Mammary epithelial cell (primary cell): ENCODE measurements around the gene PMM2.

ENCODE experiments used
- EZH2 ChIP-seq: IDR thresholded peaks from 2 replicates; pipeline ENCODE4 v1.6.1; 2012; ENCODE audit warnings: low read length, inconsistent platforms, borderline replicate concordance
- TF ChIP-seq, protein P1 (sequence below), 2 donors: IDR thresholded peaks in 1 of 2; conservative IDR thresholded peaks in 1 of 2; 2 replicates each; pipeline ENCODE4 v1.5.1; 2011 to 2012; ENCODE audit warnings: inconsistent platforms in 2 of 2, low read length in 2 of 2, mild to moderate bottlenecking in 2 of 2, control low read depth in 1 of 2, low read depth in 1 of 2; ENCODE audit not compliant: insufficient read depth in 1 of 2; ENCODE audit errors: extremely low read depth in 1 of 2

- TF ChIP-seq, protein P1, sequence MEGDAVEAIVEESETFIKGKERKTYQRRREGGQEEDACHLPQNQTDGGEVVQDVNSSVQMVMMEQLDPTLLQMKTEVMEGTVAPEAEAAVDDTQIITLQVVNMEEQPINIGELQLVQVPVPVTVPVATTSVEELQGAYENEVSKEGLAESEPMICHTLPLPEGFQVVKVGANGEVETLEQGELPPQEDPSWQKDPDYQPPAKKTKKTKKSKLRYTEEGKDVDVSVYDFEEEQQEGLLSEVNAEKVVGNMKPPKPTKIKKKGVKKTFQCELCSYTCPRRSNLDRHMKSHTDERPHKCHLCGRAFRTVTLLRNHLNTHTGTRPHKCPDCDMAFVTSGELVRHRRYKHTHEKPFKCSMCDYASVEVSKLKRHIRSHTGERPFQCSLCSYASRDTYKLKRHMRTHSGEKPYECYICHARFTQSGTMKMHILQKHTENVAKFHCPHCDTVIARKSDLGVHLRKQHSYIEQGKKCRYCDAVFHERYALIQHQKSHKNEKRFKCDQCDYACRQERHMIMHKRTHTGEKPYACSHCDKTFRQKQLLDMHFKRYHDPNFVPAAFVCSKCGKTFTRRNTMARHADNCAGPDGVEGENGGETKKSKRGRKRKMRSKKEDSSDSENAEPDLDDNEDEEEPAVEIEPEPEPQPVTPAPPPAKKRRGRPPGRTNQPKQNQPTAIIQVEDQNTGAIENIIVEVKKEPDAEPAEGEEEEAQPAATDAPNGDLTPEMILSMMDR (conservative IDR thresholded peaks at IDR 0.05 in 1 of 2, IDR thresholded peaks at IDR 0.05 in 1 of 2; ENCODE audit: extremely low read depth in 1 of 2, insufficient read depth in 1 of 2, low read depth in 1 of 2, low read length in 2 of 2), result no peak
- TF ChIP-seq EZH2, result no peak
These were observed 48.2 kb downstream of the PMM2 start for GRCh38 chr16:8845699-8846298.
